ENCODE results near the gene TIAM1.

- TF ChIP-seq MYC (IDR thresholded peaks at IDR 0.05; ENCODE audit: borderline replicate concordance, low read length) (no peak), HOXA7 (CRISPR knock-in tag; IDR thresholded peaks at IDR 0.05) (no peak), RNF2 (IDR thresholded peaks at IDR 0.05; ENCODE audit: borderline replicate concordance, low read depth) (no peak), PHF8 (IDR thresholded peaks at IDR 0.05; ENCODE audit: borderline replicate concordance, low read depth) (no peak), CTCF (IDR thresholded peaks at IDR 0.05) (no peak), CHD2 (IDR thresholded peaks at IDR 0.05; ENCODE audit: low read length, partially characterized antibody) (no peak)
- TF ChIP-seq, protein P1, sequence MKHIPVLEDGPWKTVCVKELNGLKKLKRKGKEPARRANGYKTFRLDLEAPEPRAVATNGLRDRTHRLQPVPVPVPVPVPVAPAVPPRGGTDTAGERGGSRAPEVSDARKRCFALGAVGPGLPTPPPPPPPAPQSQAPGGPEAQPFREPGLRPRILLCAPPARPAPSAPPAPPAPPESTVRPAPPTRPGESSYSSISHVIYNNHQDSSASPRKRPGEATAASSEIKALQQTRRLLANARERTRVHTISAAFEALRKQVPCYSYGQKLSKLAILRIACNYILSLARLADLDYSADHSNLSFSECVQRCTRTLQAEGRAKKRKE (CRISPR knock-in tag; IDR thresholded peaks at IDR 0.05; ENCODE audit: low read depth): no peak
Observed at GRCh38 chr21:31151156-31152045, 192.7 kb downstream of the TIAM1 start.
